CD4-positive, alpha-beta T cell treated with Interferon alpha-2 for 1 hour (primary cell): ENCODE measurements around the gene FRZB.
"Not testable (repeated sequence)": the region's sequence is repeated elsewhere in the genome, so short reads cannot be mapped to it uniquely, and the experiment has no call there.

Source experiments
- DNase-seq, 2 donors: peaks; one replicate each; pipeline ENCODE4 v3.0.0-alpha.2; 2020 to 2022

Gene FRZB

GRCh38 chr2:182890305-182890704 lies 23.9 kb upstream of the FRZB start:
- no peak for DNase-seq

DNA sequence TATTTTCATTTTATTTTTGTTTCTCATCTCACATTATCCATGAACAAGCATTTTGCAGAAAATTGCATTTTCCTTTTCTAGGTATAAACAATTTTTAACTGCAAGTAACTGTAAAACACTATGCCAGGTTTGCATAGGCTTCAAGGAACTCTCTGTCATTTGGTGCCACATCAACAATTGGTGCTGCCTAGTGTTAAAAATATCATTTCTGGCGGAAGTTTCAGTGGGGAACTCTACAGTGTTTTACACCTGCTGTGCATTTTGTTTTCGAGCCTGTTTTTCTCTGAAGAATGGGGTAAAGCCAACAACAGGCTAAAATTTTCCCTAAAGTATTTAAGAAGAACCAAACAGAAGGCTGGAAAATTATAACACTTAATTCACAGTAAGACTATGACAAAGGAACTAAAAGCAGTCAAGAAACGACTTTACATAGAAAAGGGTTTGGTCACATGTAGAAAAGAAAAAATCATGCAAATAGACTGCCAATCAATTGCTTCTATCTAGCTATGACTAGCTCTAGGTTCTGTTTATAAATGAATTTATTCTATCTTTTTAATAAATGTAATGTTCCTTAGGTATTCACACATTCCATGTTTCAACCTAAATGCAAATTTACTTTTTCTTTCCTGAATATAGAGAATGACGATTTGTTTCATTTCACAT lies 21.4 kb upstream of the FRZB start:
- no peak for DNase-seq

DNA sequence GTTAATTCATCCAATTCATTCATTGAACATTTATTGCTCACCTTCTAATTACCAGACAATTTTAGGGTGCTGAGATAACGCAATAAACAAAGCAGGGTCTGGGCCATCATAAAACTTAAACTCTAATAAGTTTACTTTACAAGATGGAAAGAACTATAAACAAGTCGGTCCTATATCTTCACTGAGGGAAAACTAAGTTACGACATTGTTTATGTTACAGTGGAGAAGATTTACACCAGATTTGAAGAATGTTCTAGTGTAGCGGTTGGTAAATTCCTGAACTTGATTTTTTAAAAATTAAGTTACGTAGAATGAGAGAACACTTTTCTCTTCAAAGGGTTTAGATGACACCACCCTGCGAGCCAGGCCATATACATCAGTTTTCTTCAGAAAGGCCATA lies 20.7 kb upstream of the FRZB start:
- DNase-seq = no peak

DNA sequence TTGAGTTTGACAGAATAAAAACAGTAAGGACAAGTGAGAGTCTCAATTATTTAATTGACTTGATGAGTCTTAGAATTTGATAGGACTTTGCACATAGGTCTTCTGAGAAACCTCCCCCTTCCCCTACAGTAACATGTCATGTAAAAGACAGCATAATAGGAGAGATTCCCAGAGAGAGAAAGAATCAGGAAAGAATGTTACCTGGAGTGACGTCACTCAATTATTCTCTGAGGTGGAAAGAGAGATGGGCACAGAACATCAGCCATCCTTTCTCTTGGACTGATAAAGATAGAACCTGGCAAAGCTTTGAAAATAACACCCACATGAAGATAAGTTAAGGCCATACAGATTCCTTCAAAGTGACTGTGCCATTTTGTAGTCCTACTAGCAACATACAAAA lies 19.3 kb upstream of the FRZB start:
- no peak for DNase-seq

- DNase-seq = no peak
Observed at GRCh38 chr2:182883451-182883850, 17.0 kb upstream of the FRZB start.

DNA sequence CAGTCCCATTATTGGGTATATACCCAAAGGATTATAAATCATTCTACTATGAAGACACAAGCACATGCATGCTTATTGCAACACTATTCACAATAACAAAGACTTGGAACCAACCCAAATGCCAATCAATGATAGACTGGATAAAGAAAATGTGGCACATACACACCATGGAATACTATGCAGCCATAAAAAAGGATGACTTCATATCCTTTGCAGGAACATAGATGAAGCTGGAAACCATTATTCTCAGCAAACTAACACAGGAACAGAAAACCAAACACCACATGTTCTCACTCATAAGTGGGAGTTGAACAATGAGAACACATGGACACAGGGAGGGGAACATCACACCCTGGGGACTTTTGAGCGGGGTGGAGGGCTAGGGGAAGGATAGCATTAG lies 13.7 kb upstream of the FRZB start:
- not testable (repeated sequence) for DNase-seq

DNA sequence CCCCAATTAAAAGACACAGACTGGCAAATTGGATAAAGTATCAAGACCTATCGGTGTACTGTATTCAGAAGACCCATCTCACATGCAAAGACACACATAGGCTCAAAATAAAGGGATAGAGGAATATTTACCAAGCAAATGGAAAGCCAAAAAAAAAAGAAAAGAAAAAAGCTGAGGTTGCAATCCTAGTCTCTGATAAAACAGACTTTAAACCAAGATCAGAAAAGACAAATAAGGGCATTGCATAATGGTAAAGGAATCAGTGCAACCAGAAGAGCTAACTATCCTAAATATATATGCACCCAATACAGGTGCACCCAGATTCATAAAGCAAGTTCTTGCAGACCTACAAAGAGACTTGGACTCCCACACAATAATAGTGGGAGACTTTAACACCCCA lies 10.2 kb upstream of the FRZB start:
- not testable (repeated sequence) for DNase-seq

DNA sequence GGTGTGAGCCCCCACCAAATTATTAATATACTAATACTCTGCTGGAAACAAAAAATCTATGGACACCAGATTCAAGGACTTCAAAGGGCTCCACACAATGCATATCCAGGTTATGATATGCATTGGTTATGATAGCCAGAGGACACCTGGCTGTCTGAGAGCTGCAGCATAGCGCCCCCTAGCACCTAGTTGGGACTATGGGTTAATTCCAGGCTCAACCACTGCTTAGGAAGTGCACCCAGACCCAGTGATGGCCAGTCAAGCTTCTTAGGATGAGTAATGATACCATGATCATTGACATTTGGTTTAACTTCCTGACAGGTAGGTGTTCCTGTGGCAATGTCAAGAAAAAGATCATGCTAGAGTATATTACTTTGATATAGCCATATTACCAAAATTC lies 3.8 kb upstream of the FRZB start:
- DNase-seq = no peak

GRCh38 chr2:182868054-182868796 lies 1.8 kb upstream of the FRZB start:
- no peak for DNase-seq

GRCh38 chr2:182867426-182868053 lies 1.1 kb upstream of the FRZB start:
- no peak for DNase-seq

DNA sequence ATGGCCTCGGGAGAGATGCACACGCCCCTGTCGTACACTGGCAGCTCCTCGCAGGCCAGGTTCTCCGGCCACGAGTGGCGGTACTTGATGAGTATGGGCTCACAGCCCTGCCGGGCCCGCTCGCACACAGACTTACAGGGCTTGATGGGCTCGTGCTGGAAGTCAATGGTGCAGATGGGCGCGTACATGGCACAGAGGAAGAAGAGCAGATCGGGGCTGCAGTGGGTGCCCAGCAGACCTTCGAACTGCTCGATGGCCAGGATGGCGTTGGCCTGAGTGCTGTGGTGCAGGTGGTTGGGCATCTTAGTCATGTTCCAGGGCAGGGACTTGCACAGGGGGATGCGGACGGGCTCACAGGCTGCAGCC lies 359 bp downstream of the FRZB start:
- no peak for DNase-seq

- DNase-seq = no peak
Observed at GRCh38 chr2:182864949-182865570, 1.4 kb downstream of the FRZB start.

- DNase-seq = no peak
Observed at GRCh38 chr2:182863642-182864041, 2.8 kb downstream of the FRZB start.

GRCh38 chr2:182862091-182862490 lies 4.3 kb downstream of the FRZB start:
- DNase-seq = no peak

DNA sequence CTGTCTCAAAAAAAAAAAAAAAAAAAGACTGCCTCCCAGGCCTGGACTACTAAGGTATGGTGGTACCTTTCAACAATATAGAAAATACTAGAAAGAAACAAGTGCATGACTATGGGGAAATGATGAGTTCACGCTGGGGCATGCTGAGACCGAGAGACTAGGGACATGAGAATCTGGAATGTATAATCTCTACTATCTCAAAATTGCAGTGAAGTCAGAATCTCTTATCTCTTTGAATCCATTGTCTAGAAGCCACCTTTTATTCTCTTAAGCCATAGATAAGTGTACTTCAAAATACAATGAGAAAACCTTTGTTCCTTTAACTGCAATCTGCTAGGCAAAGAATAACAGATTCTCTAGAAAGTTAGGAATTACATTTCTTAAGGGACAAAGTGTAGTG lies 5.6 kb downstream of the FRZB start:
- no peak for DNase-seq

- DNase-seq = no peak
Observed at GRCh38 chr2:182858671-182859070, 7.8 kb downstream of the FRZB start.

GRCh38 chr2:182855376-182855775 lies 11.1 kb downstream of the FRZB start:
- no peak for DNase-seq

DNA sequence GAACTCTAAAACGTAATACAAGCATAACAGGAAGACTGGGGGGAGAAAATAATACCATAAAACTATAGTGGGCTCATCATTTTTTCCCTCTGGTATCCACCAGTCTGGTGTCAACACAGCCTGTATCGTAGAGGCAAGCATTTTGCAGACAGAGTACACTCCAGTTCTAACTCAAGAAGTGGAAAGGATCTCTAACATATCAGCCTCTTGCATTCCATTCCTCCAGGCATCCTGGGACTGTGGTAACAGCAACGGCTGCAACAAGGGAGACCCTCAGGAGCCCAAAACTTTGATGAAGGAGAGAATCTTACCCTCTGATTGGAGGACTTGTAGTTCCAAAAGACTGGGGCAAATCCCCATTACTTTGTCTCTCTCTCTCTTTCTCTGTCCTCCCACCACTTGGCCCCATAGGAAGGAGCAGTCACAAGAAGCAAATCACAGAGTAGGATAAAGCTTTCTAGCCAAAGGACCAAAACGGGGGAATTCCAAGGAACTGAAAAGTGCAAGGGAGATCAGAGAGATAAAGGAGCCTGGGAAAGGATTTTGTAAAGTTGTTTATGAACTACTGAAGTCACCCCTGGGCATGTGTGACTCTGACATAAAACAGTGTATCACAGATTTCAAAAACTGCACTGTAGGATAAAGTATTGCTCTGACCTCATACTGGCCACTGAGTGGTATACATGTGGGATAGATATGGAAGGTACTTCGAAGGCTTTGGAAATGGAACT lies 11.9 kb downstream of the FRZB start:
- no peak for DNase-seq

DNA sequence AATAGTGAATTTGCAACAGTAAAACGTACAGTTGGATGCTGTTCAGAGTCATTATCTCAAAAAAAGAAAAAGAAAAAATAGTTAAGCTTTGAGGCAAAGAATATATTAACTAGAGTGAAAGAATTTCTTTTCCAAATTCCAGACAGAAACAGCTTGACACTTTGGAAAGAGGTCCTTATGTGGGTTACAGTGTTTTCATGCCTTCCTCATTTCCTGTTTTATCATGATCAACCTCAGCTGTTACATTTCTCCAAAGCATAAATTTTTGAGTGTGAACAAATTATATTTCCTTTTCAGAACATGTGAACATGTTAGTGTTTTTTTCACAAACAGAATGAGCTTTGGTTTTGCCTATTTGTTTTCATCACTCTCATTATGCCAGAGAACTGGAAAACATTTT lies 13.6 kb downstream of the FRZB start:
- no peak for DNase-seq

GRCh38 chr2:182852090-182852489 lies 14.3 kb downstream of the FRZB start:
- DNase-seq = no peak

- DNase-seq = no peak
Observed at GRCh38 chr2:182845794-182846417, 20.5 kb downstream of the FRZB start.

GRCh38 chr2:182836451-182836850 lies 30.0 kb downstream of the FRZB start:
- DNase-seq = no peak

- no peak for DNase-seq
Observed at GRCh38 chr2:182834293-182834692, 32.1 kb downstream of the FRZB start.
